NCI-H345 (cell line): ENCODE measurements around the gene MND1.
"Not testable (repeated sequence)": the region's sequence is repeated elsewhere in the genome, so short reads cannot be mapped to it uniquely, and the experiment has no call there.

ENCODE experiments used
- DNase-seq: peaks from one replicate; lab custom pipeline; 2025; lab: John Stamatoyannopoulos, UW

MND1 gene

DNA sequence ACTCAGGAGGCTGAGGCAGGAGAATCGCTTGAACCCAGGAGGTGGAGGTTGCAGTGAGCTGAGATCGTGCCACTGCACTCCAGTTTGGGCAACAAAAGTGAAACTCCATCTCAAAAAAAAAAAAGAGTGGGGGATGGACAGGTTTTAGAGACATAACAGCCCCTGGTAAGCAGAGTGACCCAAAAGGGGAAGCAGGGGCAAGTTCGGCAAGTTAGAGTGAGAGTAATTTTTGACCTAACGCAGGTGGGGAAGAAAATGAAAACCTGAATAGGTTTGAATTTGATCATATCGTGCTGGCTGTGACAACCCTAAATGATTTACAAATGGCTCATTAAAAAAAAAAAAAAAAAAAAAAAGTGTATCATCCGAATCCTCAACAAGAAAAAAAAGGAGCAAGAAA, 96.0 kb downstream of the MND1 start:
- no peak for DNase-seq

DNA sequence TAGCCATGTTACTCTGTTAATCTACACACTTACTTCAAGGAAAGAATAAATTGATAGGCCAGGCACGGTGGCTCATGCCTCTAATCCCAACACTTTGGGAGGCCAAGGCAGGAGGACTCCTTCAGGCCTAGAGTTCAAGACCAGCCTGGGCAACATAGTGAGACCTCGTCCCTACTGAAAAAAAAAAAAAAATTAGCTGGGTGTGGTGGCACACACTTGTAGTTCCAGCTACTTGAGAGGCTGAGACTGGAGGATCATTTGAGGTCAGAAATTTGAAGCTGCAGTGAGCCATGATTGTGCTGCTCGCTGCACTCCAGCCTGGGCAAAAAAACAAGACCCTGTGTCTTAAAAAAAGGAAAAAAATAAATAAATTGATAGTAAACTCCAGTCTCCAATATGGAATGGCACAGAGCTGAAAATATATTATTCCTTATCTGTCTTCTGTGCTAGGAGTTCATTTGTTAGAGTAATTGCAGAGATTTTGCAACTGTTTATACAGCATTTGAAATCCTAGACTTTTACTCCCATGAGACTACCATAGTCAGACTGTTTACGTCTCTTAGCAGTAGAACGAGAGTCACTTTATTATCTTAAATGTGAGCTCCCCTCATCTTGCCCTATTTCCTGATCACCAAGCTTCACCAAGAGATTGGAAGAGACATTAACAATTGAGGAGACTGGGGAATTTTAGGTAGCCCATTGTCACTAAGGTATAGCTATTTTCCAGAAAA, 102.9 kb downstream of the MND1 start:
- DNase-seq: no peak

DNA sequence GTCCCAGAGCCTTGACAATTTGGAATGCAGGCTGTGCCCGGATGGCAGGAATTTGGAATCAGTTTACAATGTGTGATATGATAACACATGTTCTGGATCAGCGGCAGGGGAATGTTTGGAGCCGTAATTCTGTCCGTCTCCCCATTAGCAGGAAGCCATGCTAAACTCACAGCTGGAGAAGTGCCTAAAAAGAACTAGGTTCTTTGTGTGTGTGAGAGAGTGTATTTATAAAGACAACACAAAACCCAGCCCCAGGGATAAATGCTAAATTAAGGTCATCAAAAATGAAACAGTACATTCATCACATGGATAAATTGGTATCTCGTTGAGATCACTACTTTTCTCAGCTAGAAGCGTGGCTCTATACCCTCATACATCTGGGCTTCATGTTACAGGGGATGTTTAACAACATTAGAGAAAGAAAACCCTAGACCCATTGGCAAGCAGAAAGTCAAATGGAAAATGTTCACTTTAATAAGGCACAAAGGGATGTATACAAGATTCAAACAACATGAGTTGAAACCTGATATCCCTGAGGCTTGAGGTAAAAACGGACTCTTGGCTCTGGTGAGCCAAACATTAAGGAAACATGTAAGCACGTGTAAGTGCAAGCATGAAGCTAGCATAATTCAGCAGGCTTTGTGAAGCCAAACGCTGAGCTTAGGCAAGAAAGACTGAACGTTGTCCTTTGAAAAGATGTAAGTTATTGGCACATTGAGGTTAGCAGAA, 103.7 kb downstream of the MND1 start:
- DNase-seq: peak; percentile 18

- no peak for DNase-seq
Measured at GRCh38 chr4:153449338-153449737, 104.8 kb downstream of the MND1 start.

- no peak for DNase-seq
Measured at GRCh38 chr4:153450544-153450917, 106.0 kb downstream of the MND1 start.

GRCh38 chr4:153451145-153451544, 106.7 kb downstream of the MND1 start:
- DNase-seq: not testable (repeated sequence)

DNA sequence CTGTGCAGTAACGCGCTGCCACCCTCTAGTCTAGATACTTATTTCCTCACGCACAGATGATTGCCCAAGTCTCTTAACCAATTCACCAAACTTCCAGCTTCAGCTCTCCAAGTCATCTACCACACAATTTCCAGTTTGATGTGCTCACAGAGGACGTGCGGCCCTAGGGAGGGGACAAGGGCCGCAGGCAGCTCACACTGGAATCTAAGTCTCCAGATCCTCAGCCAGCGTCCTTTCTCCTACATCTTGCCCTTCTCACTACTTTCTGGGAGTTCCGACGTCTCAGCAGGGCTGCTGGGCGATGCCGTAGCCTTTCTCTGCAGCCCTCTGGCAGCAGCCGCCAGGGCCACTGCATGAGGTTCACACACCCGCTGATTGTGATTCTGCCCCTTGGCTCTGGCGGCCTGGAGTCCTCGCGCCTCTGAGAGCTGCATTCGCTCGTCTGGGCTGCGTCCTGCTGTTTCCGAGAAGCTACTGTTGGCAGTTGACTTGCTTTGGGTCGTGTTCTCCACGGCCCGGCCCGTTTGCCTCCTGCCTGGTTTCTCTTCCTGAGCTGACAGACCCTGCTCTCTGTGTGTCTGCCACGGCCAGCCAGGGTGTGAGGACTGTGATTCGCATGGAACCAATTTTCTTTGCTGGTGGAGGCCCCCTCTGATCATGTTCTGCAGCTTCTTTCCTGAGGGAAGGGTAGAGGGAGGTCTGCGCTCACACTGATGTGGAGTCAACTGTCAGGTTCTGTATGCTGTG, 107.6 kb downstream of the MND1 start:
- no peak for DNase-seq

DNA sequence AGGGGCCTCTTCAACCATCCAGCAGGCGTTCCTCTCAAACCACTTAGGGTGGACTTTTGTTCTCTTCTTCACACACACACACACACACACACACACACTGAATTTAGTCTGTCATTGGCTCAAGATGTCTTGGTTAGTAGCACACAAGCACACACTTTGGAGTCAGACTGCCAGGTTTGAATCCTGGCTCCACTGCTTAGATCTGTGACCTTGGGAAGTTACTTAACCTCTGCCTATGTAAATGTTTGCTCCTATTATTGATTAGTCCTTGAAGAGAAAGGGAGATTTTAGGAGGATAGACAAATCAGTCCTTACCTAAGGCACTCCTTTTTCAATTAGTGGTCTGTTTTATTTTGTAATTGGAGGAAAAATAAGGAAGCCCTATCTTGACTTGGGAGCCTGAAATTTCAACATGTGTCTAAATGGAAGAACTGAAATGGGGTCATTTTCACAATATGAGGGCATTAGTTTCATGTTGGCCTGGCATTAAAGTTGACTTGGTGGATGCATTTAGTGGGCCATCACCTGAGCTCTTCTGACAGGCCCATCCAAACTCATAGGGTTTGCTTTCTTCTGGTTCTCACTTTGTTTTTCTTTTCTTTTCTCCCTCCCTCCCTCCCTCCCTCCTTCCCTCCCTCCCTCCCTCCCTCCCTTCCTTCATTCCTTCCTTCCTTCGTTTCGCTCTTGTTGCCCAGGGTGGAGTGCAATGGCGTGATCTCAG, 108.3 kb downstream of the MND1 start:
- DNase-seq: no peak

DNA sequence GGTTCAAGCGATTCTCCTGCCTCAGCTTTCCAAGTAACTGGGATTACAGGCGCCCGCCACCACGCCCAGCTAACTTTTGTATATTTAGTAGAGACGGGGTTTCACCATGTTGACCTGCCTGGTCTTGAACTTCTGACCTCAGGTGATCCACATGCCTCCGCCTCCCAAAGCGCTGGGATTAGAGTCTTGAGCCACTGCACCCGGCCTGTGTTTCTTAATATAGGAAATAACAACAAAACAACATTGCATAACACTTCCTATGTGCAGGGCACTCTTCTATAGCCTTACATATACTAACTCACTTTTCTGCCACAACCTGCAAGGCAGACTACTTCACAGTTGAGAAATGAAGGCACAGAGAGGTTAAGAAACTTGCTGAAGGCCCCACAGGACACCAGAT, 108.9 kb downstream of the MND1 start:
- DNase-seq: no peak

DNA sequence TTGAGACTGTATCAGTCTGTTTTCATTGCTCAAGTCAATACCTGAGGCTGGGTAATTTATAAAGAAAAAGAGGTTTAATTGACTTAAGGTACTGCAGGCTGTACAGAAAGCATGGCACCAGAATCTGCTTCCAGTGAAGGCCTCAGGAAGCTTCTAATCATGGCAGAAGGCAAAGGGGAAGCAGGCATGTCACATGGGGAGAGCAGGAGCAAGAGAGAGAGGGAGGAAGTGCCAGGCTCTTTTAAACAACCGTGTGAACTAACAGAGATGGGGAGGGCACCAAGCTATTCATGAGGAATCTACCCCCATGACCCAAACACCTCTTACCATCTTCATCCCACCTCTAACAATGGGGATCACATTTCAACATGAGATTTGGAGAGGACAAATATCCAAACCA, 114.5 kb downstream of the MND1 start:
- no peak for DNase-seq

DNA sequence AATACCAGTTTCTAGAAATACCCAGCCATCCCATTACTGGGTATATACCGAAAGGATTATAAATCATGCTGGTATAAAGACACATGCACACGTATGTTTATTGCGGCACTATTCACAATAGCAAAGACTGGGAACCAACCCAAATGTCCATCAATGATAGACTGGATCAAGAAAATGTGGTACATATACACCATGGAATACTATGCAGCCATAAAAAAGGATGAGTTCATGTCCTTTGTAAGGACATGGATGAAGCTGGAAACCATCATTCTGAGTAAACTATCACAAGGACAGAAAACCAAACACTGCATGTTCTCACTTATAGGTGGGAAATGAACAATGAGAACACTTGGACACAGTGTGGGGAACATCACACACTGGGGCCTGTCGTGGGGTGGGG, 117.1 kb downstream of the MND1 start:
- DNase-seq: not testable (repeated sequence)

DNA sequence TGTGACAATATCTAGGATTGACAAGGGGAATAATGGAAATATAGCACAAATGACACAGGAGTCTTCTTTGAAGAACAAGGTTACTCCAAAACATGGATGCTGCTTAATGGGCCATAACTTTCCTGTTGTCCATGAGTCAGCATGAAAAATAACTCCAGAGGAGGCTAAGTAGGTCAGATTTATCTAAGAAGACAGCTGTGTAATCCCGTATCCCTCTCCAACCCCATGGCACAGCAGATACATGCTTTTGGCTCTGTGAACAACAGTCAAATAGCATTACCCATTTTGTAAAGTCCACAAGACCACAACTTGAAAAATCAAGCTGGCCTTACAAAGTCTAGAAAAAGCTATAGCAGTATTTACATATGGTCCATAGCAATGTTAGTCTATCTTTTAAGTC, 119.6 kb downstream of the MND1 start:
- no peak for DNase-seq
